Measurements from ENCODE around the gene MBL2. TPM values are rescaled to one million over a fixed set of nuclear protein-coding genes. Genes with fewer than 3 reads are reported as not detected.

Gene MBL2
- total and polyA plus RNA-seq, 4 donors = 36.2 to 222 (median 105) TPM

DNA sequence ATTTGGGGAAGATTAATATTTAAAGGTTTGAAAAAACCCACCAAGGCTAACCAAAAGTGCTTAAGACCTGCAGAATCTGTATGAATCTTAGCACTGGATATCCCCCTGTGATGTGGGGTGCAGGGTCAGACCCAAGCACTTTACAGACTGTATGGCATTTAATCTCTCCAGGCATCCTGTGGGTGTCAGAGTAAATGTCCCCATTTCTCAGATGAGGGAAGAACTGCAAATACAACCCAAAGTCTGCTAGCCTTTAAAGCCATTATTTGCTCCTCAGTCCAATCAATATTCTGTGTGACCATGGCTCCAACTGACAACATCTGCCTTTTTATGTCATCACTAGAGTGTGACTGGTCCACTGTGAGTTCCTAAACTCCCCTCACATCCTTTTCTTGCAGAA, 10.0 kb upstream of the MBL2 start:
- Histone ChIP-seq H3K27ac (ENCODE audit: low read depth in 1 of 2, low read length in 2 of 2) (no peak overlapping the region), H3K9me3 (ENCODE audit: control insufficient read depth in 4 of 4, low read length in 3 of 4) (no peaks in the 10 kb centered on the region), H3K27me3 (ENCODE audit: control insufficient read depth in 4 of 4, insufficient read depth in 4 of 4, low read length in 3 of 4) (no peaks in the 10 kb centered on the region), H3K9ac (ENCODE audit: low read depth in 1 of 2, low read length in 2 of 2) (no peak overlapping the region), H3K36me3 (ENCODE audit: control insufficient read depth in 4 of 4, insufficient read depth in 3 of 4, low read depth in 1 of 4, low read length in 3 of 4) (no peaks in the 10 kb centered on the region), H3K4me3 (ENCODE audit: low read depth in 1 of 3, low read length in 3 of 3) (no peak overlapping the region), H3K4me1 (ENCODE audit: control insufficient read depth in 4 of 4, insufficient read depth in 4 of 4, low read length in 3 of 4) (no peaks in the 10 kb centered on the region)
- DNase-seq (ENCODE audit: low spot score) = no peak
- TF ChIP-seq RXRA (IDR thresholded peaks at IDR 0.05) = no peak
- TF ChIP-seq, protein P1, sequence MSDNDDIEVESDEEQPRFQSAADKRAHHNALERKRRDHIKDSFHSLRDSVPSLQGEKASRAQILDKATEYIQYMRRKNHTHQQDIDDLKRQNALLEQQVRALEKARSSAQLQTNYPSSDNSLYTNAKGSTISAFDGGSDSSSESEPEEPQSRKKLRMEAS (IDR thresholded peaks at IDR 0.05) = no peak
- TF ChIP-seq FOXA2 (IDR thresholded peaks at IDR 0.05) = no peak
- no peak for TF ChIP-seq RAD21 (IDR thresholded peaks at IDR 0.05)
- no peak for TF ChIP-seq HNF4A (conservative IDR thresholded peaks at IDR 0.05)
- no peak for TF ChIP-seq JUND (IDR thresholded peaks at IDR 0.05)

DNA sequence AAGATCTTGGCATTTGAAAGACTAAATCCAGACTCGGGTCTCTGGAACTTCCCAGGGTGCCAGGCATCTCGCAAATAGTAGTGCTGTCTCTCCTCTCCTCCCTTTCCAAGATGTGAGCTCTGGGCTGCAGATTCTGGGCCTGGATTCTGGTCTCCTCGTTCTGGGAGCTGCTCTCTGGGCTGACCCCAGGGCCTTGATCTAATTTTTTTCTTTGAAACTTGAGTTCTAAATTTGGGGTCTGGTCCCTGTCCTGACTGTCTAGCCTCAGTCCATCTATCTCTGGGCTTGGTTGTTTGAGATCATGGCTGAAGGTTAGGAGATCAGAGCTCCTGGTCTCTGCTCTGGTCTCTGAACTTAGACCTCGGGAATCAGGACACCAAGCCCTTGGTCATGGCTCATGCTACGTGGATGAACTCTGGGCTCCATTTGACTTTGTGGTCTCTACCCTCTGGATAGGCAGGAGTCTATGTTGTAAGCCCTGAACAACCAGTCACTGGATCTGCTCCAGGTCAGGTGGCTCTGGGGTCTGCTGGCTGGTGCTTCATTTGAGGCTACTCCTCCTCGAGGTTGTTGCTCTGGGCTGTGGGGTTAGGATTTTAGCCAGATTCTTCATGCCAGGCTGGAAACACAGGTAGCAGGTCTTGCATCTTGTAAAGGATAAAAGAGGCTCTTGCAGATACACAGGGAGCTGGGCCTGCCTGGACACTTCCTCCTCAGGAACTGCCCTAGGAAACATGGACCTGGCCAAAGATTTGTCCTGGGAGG, 8.0 kb upstream of the MBL2 start:
- no peak overlapping the region for H3K27ac ChIP-seq (ENCODE audit: low read depth in 1 of 2, low read length in 2 of 2)
- H3K9ac ChIP-seq (ENCODE audit: low read depth in 1 of 2, low read length in 2 of 2) = no peak overlapping the region
- TF ChIP-seq, protein P2, sequence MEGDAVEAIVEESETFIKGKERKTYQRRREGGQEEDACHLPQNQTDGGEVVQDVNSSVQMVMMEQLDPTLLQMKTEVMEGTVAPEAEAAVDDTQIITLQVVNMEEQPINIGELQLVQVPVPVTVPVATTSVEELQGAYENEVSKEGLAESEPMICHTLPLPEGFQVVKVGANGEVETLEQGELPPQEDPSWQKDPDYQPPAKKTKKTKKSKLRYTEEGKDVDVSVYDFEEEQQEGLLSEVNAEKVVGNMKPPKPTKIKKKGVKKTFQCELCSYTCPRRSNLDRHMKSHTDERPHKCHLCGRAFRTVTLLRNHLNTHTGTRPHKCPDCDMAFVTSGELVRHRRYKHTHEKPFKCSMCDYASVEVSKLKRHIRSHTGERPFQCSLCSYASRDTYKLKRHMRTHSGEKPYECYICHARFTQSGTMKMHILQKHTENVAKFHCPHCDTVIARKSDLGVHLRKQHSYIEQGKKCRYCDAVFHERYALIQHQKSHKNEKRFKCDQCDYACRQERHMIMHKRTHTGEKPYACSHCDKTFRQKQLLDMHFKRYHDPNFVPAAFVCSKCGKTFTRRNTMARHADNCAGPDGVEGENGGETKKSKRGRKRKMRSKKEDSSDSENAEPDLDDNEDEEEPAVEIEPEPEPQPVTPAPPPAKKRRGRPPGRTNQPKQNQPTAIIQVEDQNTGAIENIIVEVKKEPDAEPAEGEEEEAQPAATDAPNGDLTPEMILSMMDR (IDR thresholded peaks at IDR 0.05; ENCODE audit: low read depth, low read length, missing input control) = no peak
- TF ChIP-seq, protein P3, sequence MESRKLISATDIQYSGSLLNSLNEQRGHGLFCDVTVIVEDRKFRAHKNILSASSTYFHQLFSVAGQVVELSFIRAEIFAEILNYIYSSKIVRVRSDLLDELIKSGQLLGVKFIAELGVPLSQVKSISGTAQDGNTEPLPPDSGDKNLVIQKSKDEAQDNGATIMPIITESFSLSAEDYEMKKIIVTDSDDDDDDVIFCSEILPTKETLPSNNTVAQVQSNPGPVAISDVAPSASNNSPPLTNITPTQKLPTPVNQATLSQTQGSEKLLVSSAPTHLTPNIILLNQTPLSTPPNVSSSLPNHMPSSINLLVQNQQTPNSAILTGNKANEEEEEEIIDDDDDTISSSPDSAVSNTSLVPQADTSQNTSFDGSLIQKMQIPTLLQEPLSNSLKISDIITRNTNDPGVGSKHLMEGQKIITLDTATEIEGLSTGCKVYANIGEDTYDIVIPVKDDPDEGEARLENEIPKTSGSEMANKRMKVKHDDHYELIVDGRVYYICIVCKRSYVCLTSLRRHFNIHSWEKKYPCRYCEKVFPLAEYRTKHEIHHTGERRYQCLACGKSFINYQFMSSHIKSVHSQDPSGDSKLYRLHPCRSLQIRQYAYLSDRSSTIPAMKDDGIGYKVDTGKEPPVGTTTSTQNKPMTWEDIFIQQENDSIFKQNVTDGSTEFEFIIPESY (IDR thresholded peaks at IDR 0.05) = no peak
- TF ChIP-seq TAF1 (conservative IDR thresholded peaks at IDR 0.05) = no peak
- TF ChIP-seq NR2F2 (IDR thresholded peaks at IDR 0.05) = no peak
- TF ChIP-seq SP1 (IDR thresholded peaks at IDR 0.05) = no peak
- no peak for TF ChIP-seq RXRA (IDR thresholded peaks at IDR 0.05)
- no peak for TF ChIP-seq JUND (IDR thresholded peaks at IDR 0.05)
- TF ChIP-seq, protein P4, sequence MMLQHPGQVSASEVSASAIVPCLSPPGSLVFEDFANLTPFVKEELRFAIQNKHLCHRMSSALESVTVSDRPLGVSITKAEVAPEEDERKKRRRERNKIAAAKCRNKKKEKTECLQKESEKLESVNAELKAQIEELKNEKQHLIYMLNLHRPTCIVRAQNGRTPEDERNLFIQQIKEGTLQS (IDR thresholded peaks at IDR 0.05) = no peak
- TF ChIP-seq FOXA1 (IDR thresholded peaks at IDR 0.05) = no peak
- TF ChIP-seq HNF4A (conservative IDR thresholded peaks at IDR 0.05) = no peak
- no peaks in the 10 kb centered on the region for H3K27me3 ChIP-seq (ENCODE audit: control insufficient read depth in 4 of 4, insufficient read depth in 4 of 4, low read length in 3 of 4)
- no peak for DNase-seq (ENCODE audit: low spot score)
- 31% methylated on average over 6 of the region's 6 CpGs for WGBS
- no peaks in the 10 kb centered on the region for H3K36me3 ChIP-seq (ENCODE audit: control insufficient read depth in 4 of 4, insufficient read depth in 3 of 4, low read depth in 1 of 4, low read length in 3 of 4)
- no peaks in the 10 kb centered on the region for H3K9me3 ChIP-seq (ENCODE audit: control insufficient read depth in 4 of 4, low read length in 3 of 4)
- H3K4me1 ChIP-seq (ENCODE audit: control insufficient read depth in 4 of 4, insufficient read depth in 4 of 4, low read length in 3 of 4) = peaks cover 5 to 15% (median 11%) of the 10 kb centered on the region in 4 donors
- no peak overlapping the region for H3K4me3 ChIP-seq (ENCODE audit: low read depth in 1 of 3, low read length in 3 of 3)
